AML-193 (cell line): ENCODE results near the gene DENND6B.
A peak's percentile ranks its signal among the peaks of the same experiment; 100 is the strongest.

Experiments
- DNase-seq, 2 experiments: peaks; one replicate each; lab custom pipeline; 2025; lab: John Stamatoyannopoulos, UW

DENND6B gene

DNA sequence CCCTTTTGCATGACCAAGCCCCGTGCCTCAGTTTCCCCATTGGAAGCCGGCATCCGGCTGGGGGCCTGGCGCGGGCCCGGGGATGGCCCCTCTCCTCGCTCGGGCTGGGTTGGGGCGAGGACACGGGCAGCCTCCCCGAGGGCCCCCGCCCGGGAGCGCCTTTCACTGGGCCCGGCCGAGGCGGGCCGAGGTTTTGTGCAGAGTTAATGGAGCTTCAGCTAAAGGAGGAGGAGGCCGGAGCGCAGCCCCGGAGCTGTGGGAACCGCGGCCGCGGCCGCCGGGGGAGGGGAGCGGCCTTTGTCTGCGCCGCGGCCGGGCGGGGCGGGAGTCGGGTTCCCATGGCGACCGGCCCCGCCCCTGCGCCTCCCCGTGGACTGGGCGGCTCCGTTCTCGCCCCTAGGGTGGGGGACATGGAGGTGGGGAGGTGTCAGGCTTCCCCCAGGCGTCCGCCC lies 55.3 kb downstream of the DENND6B start:
- no peak for DNase-seq

DNA sequence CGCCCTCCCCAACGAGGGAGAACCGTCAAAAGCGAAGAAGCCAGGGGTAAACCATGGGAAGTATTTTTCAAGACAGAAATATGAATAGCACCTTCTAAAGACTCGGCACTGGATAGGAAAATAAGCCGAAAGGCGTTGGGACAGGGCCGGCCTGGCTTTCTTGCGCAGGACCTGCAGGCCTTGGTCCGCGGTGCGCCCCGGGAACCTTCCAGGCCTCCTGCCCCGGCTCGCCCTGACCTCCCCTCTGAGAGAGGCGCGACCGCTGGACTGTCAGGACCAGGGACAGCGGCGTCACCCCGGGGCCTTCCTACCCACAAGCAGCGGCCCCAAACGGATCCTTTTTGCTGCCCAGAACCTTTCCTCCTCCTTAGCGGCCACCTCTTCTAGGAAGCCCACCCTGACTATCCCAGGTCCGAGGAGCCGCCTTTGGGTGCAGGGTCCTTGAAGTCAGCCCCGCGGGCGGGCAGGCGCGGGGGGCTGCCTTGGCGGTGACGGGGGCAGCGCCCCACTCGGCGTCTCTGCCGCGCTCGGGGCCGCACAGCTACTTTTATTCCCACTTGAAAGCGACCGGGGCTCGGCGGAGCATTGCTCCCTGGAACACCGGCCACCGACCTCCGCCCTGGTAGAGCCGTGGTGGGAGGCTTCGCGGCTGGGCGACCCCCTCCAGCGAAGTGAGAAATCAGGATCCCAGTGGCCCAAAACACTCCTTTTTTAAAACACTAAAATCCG lies 56.0 kb downstream of the DENND6B start:
- DNase-seq: peak; percentile 26 to 56

DNA sequence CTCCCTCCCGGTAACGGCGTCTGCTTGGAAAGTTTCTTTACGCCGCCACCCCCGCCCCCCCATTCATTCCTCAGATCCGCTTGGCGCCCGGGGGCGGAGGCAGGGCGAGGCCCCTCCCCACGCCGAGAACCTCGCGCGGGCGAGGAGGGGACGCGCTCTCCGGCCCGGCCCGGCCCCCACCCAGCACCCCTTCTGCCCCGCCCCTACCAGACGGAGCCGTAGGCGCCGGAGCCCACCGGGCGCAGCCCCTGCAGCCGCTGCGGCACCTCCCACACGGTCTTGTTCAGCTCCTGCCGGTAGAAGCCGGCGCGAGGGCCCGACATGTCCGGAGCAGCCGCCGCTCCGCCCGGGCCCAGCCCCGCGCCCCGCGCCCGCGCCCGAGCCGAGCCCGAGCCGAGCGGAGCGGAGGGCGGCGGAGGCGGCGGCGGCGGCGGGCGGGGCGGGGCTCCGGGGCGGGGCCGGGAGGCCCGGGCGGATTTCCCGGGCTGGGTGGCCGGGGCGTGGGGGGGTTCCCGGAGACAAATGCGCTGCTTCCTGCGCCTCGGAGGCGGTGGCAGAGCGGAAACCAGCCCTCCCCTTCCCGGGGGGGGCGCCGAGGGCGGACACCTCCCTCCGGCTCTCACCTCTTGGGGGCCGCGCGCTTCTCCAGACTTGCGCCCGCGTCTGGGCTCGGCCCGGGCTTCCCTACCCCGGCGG lies 56.7 kb downstream of the DENND6B start, which contains the start of gene MAPK11:
TSS of gene MAPK11 (minus strand) at position 411 of the 696 bp plus-strand sequence. CDS start at position 323, 88 bp downstream.
- DNase-seq: no peak

DNA sequence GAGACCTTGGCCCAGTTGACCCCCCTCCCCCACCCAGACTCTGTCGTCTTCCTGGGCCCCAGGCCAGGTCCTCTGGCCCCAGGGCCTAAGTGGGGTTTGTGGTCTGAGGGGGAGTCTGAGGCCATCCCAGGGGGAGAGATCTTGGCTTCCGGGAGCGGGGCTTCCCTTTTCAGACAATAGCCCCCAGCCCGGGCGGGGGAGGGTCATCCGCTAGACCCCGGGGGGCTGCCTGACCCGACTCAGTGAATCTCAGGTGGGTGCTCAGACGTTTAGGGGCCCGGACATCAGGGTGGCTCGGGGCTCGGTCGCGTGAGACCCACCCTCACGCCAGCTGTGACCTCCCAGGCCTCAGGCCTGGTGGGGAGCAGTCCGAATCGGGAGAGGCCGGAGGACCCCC lies 57.2 kb downstream of the DENND6B start:
- no peak for DNase-seq

DNA sequence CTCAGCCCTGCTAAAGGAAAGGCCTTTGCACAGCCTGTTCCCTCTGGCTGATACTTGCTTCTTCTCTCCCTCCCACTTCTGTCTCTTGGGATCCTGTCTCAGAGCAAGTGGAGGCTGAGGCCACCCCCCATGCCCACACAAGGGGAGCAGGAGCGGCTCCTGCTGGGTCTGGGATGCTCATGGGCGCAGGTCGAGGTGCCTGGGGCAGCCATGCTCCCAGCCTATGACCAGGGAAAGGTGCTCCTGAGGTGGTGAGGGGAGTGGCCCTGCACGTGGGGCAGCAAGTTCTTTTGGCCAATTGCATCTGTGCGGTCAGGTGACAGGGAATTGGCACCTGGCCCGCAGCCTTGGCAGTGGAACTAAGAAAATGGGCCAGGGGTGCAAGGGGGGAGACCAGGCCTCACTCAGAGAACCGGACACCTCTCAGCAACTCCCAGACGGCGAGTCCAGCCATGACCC lies 58.1 kb downstream of the DENND6B start:
- DNase-seq: no peak

DNA sequence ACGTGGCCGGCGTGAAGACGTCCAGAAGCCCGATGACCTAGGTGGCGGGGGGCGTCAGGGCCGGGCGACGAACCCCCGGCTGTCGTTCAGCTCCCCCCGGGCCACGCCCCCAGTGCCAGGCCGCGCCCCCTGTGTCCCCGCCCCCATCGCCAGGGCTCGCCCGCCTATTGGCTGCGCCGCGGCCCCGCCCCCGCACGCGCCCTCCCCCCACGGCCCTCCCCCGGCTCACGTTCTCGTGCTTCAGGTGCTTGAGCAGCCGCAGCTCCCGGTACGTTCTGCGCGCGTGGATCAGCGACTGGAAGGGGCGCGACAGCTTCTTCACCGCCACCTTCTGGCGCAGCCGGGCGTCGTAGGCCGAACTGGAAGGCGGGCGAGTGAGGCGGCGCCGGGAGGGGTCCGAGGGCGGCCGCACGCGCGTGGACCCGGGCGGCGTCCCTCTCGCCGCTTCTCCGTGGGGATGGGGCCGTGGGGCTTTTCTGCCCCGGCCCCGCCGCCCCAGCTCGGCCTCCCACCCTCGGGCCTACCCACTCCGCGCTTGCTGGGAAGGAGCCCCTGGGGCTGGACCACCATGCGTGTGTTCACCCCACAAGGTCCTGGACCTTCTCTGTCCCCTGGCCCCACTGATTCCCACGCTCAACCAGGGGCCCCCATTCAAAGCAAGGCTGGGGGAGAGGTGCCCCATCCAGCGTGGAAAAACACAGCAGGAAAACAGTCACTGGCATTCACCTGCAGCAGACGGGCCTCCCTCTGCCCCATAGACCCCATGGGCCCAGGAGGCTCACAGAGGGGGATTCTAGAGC lies 59.0 kb downstream of the DENND6B start:
- DNase-seq: no peak

DNA sequence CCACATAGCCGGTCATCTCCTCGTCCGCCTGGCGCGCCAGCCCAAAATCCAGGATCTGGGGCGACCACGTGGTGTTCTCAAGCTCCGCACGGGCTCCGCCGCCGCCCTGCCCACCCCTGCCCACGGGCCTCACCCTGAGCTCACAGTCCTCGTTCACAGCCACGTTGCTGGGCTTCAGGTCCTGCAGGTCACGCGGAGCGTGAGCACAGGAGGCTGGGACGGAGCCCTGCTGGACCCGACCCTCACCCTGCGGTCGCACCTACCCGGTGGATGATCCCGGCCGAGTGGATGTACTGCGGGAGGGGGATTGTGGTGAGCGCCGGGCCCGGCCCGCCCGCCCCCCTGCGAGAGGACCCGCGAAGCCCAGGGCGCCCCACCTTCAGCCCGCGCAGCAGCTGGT lies 59.8 kb downstream of the DENND6B start:
- no peak for DNase-seq

DNA sequence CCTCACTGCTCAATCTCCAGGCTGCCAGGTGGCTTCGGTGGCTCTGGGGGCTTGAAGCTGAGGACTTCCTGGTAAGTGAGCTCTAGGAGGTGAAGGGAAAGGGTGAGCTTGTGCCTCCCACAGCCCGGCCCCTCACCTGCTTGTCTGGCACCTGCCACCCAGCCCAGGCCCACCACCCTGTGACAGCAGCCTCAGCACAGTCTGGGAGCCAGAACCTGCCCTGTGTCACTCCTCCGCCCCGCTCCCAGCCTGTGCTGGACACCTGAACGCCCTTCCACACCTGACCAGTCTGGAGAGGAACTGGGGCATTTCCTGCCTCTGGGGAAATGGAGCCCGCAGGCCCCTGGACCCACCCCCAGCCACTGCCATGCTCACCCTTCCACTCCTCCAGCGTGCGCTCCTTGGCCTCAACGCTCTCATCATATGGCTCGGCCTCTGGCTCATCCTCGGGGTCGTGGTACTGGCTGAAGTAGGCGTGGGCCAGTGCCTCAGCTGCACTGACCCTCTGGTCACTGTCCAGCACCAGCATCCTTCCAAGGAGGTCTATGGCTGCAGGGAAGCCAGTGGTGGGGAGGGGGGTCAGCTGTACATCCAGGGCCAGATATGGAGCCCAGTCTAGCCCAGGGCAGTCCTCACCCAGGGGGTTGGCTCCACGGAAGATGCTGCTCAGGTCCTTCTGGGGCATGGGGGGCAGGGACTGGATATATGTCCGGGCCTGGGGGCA lies 61.7 kb downstream of the DENND6B start:
- DNase-seq: no peak

DNA sequence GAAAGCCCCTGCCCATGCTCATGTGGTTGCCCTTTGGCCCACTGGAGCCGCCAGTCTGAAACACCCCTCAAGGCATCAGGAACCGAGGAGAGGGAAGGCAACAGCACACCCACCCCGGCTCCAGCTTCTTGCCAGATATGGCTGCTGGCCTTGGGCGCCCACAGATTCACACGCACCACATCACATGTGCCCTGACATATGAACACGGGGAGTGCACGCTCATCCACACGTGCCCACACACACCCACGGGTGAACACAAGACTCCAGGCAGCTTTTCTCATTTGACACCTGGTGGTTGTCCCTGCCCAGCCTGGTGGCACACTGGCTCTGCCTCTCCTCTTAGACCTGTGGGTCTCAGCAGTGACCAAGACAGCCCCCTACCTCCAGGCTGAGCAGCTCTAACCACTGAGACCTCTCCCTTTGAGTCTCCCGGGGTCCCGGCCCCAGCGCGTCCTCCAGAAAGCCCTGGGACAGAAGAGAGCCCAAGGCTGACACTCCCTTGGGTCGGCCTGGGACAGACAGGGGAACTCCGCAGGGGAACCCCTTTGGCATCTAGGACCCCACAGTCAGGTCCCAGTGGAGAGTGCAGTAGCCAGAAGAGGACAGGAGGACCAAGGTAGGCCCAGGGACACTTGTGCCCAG lies 62.6 kb downstream of the DENND6B start:
- DNase-seq: no peak

DNA sequence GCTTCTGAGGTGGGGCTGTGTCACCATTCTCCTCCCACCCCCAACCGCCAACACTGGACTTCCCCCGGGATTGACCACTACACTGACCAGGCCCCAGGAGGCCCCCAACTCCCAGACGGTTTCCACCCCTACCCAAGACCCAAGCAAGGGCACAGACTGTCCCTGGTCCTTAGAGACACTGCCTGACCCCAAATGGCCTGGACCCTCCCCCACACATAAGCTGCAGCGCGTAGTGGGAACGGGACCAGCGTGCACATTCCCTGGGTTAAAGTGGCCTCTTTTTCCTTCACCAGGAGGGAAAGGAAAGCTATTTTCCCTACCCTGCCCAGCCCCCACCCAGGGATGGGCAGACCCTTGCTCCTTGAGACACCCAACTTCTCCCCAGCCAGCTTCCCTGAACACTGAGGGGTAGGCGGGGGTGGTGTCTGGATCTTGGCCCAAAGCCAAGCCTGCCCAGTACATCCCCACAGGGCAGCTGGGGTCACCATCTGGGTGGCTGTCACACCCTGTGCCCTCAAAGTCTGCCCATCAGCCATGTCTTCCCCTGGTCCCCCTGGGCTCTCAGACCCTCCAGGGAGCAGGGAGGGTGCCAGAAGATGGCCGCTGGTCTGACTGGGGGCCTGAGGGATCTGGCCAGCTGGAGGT lies 63.7 kb downstream of the DENND6B start:
- no peak for DNase-seq

DNA sequence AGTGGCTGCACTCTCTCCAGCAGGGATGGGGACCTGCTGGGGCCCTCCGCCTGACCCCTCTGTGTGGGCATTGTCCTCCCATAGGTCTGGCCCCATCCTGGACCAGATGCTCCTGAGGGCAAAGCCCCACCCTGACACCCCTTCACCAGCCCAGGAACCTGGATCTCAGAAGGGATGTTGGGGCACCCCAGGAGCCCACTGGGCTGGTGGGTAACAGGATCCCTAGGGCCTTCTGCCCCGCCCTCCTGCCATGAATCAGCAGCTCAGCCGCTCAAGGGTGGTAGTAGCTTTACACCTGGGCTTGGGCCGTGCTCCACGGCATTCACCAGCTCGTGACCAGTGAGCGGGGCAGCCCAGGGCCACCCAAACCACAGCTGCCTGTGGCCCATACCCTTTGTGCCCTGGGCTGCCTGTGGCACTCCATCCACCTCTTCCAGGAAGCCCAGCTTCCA lies 64.3 kb downstream of the DENND6B start:
- no peak for DNase-seq

DNA sequence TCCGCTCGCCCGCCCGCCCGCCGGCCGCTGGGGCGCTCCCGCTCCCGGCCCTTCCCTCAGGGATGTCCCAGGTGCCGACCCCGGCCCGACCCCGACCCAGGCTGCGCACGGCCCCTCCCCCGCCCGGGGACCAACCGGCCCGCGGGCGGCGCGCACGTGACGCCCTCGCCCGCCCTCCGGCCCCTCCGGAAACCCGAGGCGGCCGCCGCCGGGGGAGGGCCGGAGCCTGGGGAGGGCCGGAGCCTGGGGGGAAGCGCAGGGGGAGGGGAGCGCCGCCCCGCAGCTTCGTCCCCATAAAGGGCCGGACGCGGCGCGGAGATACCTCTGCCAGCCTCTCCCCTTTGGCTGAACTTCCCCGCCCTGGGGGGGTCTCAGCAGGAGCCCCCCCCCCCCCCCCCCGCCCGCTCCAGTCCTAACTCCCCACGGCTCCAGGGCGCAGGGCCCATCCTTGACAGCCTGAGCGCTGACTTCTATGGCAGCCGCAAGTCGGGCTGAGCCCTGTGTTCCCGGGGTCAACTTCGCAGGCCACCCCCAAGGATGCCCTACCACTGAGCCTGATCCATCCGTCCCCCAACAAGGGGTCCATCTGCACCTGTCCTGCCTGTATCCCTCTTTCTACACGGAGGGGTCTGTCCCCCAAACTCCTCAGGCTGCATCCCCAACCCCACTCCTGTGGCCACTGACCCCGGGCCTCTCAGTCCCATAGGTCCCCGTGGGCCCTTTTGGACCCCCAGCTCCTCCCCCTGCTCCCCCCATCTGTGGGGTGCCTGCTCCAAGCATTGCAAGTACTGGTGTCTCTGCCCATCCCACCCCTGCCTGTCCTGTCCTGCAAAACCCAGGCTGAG lies 65.0 kb downstream of the DENND6B start, which contains the start of gene MAPK12:
TSS of gene MAPK12 (minus strand) at position 69 of the 845 bp plus-strand sequence. CDS start 174 bp downstream, outside the sequence.
- DNase-seq: no peak

DNA sequence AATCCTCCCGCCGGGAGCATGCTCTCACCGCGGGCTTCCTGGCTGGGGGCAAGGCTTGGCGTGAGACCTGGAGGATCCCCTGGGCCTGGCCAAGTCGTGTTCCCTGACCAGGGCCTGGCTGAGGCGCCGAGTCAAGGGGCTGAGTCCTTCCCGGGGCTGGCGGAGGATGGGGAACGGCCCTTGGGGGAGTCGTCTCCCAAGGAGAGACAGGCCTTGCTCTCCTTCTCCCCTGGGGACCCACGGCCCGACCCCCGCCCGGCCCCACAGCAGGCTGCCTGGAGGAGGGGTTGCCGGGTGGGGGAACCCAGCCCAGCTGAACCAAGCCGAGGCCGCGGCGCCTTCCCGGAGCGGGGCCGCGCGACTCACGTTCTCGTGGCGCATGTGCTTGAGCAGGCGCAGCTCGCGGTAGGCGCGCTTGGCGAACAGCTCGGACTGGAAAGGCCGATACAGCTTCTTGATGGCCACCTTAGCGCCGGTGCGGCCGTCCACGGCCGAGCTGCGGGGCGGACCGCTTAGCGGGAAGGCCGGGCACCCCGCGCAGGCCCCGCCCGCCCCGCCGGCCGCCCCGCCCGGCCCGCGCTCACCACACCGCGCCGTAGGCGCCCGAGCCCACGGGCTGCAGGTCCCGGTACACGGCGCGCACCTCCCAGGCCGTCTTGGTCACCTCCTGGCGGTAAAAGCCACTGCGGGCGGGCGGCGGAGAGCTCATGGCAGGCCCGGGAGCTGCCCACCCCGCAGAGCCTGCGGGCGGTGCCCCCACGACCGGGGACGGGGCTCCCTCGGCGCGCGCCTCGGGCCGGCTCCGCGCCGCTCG lies 65.8 kb downstream of the DENND6B start:
- DNase-seq: peak; percentile 10 to 16

DNA sequence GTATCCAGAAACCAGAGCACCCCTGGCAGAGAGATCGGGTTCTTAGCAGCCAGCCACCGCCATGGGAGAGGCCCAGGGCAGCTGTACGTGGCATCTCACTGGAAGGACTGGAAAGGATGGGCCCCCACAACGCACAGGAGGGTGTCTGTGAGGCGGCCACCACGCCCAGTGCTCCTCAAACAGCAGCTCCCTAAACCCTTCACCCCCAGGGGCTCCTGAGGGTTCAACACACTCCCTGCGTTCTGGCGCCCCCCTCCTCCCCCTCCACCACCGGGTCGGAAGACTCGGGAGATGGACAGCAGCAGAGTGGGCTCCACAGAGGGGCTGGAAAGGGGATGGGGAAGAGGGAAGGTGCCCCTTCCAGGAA lies 66.4 kb downstream of the DENND6B start:
- DNase-seq: no peak

DNA sequence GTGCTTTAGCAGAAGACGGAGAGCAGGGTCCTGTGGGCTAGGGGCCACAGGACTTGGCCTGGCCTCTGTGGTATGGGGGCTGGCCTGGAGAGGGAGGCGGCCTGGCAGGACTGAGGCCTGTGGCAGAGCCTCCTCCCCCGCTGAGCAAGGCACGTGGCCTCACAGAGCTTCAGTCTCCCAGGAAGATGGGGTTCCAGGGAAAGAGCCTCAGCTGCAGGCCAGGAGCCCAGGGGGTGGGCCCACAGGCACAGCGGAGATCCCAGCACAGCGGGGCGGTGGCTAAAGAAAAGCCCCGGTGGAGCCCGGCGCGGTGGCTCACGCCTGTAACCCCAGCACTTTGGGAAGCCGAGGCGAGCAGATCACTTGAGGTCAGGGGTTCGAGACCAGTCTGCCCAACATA lies 67.5 kb downstream of the DENND6B start:
- no peak for DNase-seq
